Heart right ventricle (tissue), 16 donors: ENCODE results near the gene CDH2. TPM values are rescaled to one million over a fixed set of nuclear protein-coding genes. Genes with fewer than 3 reads are reported as not detected.

Experiments used
- ATAC-seq, 8 donors: fragments of 200-7000 bp; cut with Tn5 transposase; one replicate each; pipeline ENCODE4 v1.9.1; 2020; ENCODE audit warnings: mild to moderate bottlenecking in 8 of 8, moderate library complexity in 8 of 8, moderate number of reproducible peaks in 1 of 8
- DNase-seq, 2 donors: peaks; one replicate each; pipeline ENCODE4 v3.0.0-alpha.2; 2020
- H3K27ac ChIP-seq, 10 donors: fragments of 200-600 bp; sonication (generic) in 2 of 10; one replicate each; pipeline versions ENCODE4 v1.5.0 to v1.8.0; 2020 to 2022; ENCODE audit warnings: mild to moderate bottlenecking in 3 of 10
- H3K27me3 ChIP-seq, 7 donors: fragments of 200-600 bp; one replicate each; pipeline ENCODE4 v1.8.0; 2021 to 2022; ENCODE audit warnings: mild to moderate bottlenecking in 2 of 7
- H3K36me3 ChIP-seq, 9 donors: fragments of 200-600 bp; sonication (generic) in 1 of 9; one replicate each; pipeline versions ENCODE4 v1.5.0 to v1.8.0; 2020 to 2022; ENCODE audit warnings: mild to moderate bottlenecking in 2 of 9
- H3K4me1 ChIP-seq, 9 donors: fragments of 200-600 bp; sonication (generic) in 1 of 9; one replicate each; pipeline versions ENCODE4 v1.5.0 to v1.8.0; 2020 to 2022; ENCODE audit warnings: mild to moderate bottlenecking in 4 of 9
- H3K4me3 ChIP-seq, 10 donors: fragments of 200-600 bp; sonication (generic) in 2 of 10; one replicate each; pipeline versions ENCODE4 v1.5.0 to v1.8.0; 2020 to 2022; ENCODE audit warnings: mild to moderate bottlenecking in 7 of 10, moderate library complexity in 2 of 10
- H3K9me3 ChIP-seq, 11 donors: fragments of 200-600 bp in 10 of 11; sonication (generic) in 2 of 11; one replicate each; pipeline versions ENCODE4 v1.5.0 to v1.8.0; 2013 to 2022; ENCODE audit warnings: mild to moderate bottlenecking in 2 of 11, control low read depth in 1 of 11, moderate library complexity in 1 of 11
- WGBS, 2 donors: extraction: QIAGEN DNeasy Blood & Tissue Kit; methylation state at CpG; one replicate each; pipeline ENCODE4 v1.1.7; 2013; ENCODE audit warnings: inconsistent platforms in 1 of 2; 5-methylcytosine and 5-hydroxymethylcytosine counted together
- intact Hi-C, 10 donors: fragments of 100-400 bp; cut with DNase I; formaldehyde crosslinking; loops; one replicate each; pipeline versions ENCODE4 v1.11.1 to v1.14.2; 2022
- polyA plus RNA-seq, 2 donors: library from polyadenylated mRNA; stranded (reverse); fragments of 200-250 nt; gene quantifications; one replicate each; pipeline ENCODE4 v1.2.3, GENCODE V29; 2013
- total RNA-seq, 10 donors: library from RNA; stranded (reverse); fragmentation: NEBNext Ultra II Directional in 3 of 10; extraction: Animal tissue kit (Norgen Biotek cat#: 25700) in 3 of 10; gene quantifications; one replicate each; pipeline versions ENCODE4 v1.2.1 to v1.2.4, GENCODE V29; 2021 to 2023
- TF ChIP-seq, protein P1 (sequence below), 9 donors: fragments of 200-600 bp; sonication (generic) in 2 of 9; IDR thresholded peaks; one replicate each; pipeline versions ENCODE4 v1.5.0 to v1.8.0; 2021 to 2022; ENCODE audit warnings: antibody characterized with exemption in 9 of 9, mild to moderate bottlenecking in 5 of 9, moderate library complexity in 1 of 9
- donor health status: Arrhythmogenic right ventricular cardiomyopathy.
- donor health status: ischemic (EF 13 %, LVEDD 7.1; RV severe dilation, severe dysfunction).
- donor health status: healthy with polysubstance abuse.
- donor health status: DM: no; HTN: yes; CAD: no.
- donor health status: DM: no; HTN: no; CAD: no.
- donor health status: ischemic (EF 25% LVEDD 6.9; RV normal size, moderate dysfunction).
- donor health status: ischemic (EF 25% LVEDD 5.7; RV mildly dilated, moderate dysfunction).
- donor health status: healthy.
- donor health status: DM: yes; HTN: yes; CAD: no.
- donor health status: Ischemic cardiomyopathy.
- donor health status: ischemic (EF 35%, LVEDD 5.7; RV mildly dilated, moderate dysfunction).
- donor health status: nonischemic (EF 11% LVEDD 7.7; RV severe dilation, severe dysfunction).
- donor health status: DM: yes; HTN: yes; CAD: no.
- donor health status: PGD.
- donor health status: ischemic (EF 29% LVEDD 5.4; RV normal size, mild dysfunction).
- donor health status: nonischemic (EF 23%, LVEDD 6.1; RV moderate dilation, normal function).

CDH2 gene
- total and polyA plus RNA-seq, 12 donors = 50.3 to 575 (median 448) TPM

DNA sequence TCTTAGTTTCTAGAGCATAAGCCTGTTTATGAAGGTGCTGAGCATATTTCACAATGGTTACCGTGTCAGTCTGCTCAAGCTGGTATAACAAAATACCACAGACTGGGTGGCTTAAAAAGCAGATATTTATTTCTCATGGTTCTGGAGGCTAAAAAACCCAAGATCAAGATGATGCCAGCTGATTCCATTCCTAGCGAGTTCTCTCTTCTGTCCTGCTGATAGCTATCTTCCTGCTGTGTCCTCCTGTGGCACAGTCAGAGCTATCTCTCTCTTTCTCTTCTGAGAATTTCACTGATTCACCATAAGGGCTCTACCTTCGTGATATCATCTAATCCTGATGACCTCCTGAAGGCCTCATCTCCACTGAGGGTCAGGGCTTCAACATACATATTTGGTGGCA lies 273.0 kb downstream of the CDH2 start:
- WGBS, 2 donors = 66 to 78% methylated on average over 3 of the region's 3 CpGs
- peaks cover 0 to 36% (median 0%) of the 10 kb centered on the region in 11 donors for H3K9me3 ChIP-seq
- no peak for DNase-seq
- no peak overlapping the region for H3K4me3 ChIP-seq
- no peaks in the 10 kb centered on the region for H3K36me3 ChIP-seq
- H3K27me3 ChIP-seq = no peaks in the 10 kb centered on the region
- TF ChIP-seq, protein P1, sequence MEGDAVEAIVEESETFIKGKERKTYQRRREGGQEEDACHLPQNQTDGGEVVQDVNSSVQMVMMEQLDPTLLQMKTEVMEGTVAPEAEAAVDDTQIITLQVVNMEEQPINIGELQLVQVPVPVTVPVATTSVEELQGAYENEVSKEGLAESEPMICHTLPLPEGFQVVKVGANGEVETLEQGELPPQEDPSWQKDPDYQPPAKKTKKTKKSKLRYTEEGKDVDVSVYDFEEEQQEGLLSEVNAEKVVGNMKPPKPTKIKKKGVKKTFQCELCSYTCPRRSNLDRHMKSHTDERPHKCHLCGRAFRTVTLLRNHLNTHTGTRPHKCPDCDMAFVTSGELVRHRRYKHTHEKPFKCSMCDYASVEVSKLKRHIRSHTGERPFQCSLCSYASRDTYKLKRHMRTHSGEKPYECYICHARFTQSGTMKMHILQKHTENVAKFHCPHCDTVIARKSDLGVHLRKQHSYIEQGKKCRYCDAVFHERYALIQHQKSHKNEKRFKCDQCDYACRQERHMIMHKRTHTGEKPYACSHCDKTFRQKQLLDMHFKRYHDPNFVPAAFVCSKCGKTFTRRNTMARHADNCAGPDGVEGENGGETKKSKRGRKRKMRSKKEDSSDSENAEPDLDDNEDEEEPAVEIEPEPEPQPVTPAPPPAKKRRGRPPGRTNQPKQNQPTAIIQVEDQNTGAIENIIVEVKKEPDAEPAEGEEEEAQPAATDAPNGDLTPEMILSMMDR (IDR thresholded peaks at IDR 0.05) = no peak
- intact Hi-C loops = no loop called here
- no peak overlapping the region for H3K27ac ChIP-seq
- ATAC-seq = no peak
- no peaks in the 10 kb centered on the region for H3K4me1 ChIP-seq

DNA sequence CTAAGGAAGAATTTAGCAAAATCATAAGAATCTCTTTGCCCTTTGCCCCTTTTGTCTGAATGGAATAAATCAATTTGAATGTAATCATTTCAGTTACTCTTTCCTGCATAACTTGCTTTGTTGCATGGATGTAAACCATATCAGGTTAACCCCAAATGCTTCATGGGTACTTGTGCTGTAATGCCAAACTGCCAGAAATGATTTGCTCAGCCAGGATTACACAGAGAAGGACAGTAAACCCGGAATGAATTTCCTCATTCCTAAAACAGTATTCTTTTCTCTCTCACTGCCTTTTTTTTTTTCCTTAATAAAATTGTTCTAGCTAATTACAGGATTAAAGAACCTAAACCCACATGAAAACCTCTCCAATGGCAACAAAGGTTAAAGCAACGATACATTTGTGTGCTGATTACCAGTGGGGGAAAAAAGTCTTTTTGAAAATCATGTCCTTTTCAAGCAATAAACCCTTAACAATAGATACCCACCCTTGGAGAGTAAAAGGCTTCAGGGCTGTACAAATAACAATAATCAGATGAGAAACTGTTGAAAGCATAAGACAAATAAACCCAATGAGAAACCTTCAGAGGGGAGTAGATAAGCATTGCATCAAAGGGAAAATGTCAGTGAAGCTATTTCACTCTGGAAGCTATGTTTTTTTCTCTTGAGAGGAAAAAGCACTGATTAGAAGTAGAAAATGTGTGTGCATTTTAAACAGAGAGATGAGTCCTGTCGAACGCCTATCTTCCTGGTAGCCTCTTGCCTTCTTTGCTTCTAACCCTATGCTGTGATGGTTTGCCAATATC lies 275.3 kb downstream of the CDH2 start:
- no peak overlapping the region for H3K4me3 ChIP-seq
- ATAC-seq = no peak
- H3K4me1 ChIP-seq = no peaks in the 10 kb centered on the region
- H3K27me3 ChIP-seq = no peaks in the 10 kb centered on the region
- intact Hi-C loops = no loop called here
- 50 to 62% methylated on average over 4 of the region's 4 CpGs for WGBS, 2 donors
- peaks cover 0 to 14% (median 0%) of the 10 kb centered on the region in 11 donors for H3K9me3 ChIP-seq
- TF ChIP-seq, protein P1 (IDR thresholded peaks at IDR 0.05) = no peak
- no peaks in the 10 kb centered on the region for H3K36me3 ChIP-seq
- DNase-seq = no peak
- no peak overlapping the region for H3K27ac ChIP-seq
